GM19324 (cell line): ENCODE measurements around the gene CCDC137.

Experiments
- ATAC-seq: cut with Tn5 transposase; IDR thresholded peaks from one replicate; pipeline ENCODE4 v1.9.1; 2021; ENCODE audit warnings: mild to moderate bottlenecking, moderate library complexity; ENCODE audit not compliant: unreplicated experiment, low FRiP score

CCDC137 gene

DNA sequence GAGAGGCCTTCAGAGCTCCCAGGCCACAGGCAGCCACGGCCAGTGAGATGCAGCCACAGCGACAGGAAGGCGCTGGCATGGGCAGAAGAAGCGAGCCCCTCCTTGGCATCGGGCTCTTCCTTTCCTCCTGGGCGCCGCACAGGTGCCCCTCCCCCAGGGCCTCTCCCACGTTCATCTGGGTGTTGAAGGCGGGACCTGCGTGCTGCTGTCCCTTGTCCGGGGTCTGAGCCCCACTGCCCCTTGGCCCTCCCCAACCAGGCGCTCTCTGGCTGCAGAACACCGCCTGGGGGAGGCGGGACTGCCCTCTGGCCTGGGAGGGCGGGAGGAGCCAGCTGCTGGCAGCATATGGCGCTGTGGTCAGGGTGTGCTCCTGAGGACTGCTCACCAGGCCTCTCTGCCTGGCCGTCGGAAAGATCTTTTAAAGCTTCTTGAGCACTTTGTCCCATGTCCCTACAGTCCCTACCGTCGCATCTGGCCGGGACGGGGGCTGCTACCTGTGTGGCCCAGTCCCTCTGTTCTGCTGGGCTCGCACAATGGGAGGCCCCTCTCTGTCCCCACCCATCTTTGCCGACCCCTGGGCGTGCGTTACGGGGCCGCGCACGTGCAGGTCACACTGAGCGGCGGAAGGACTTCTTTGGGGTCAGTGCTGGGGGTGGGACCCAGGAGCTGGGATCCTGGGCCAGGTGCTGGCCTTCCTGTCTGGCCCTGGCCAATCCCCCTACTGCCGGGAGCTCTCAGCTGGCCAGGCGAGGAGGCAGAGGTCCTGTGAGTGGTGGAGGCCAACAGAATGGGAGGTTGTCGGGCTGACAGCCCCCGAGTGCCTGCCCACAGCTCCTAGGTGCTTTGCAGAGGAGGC is 47.2 kb downstream of the CCDC137 start:
- no peak for ATAC-seq

DNA sequence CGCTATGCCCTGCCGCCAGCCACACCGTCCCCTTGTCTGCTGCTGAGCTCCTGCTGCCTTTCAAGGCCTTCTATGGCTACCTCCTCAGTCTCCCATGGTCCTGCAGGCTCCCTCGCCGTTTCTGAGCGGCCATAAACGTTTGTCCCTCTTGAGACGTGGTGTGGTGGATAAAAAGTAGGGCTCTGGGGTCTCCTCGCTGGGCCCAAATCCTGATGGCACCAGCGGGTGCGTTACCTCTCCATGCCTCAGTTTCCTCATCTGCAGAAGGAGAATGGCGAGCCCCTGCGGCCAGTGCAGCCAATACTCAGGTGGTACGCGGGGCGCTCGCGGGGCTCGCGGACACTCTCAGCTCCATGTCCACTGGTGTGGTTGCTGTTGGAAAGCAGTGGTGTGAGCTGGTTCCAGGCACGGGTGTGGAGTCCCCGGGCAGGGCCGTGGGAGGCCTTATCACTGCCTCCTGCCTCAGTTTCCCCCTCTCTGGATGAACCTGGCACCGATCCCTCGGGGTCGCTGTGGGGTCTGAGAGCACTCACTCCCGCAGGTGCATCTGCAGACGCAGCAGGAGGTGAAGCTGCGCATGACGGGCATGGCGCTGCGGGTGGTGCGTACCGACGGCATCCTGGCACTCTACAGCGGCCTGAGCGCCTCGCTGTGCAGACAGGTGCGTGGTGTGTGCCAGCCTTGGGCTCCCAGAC is 48.0 kb downstream of the CCDC137 start:
- no peak for ATAC-seq

DNA sequence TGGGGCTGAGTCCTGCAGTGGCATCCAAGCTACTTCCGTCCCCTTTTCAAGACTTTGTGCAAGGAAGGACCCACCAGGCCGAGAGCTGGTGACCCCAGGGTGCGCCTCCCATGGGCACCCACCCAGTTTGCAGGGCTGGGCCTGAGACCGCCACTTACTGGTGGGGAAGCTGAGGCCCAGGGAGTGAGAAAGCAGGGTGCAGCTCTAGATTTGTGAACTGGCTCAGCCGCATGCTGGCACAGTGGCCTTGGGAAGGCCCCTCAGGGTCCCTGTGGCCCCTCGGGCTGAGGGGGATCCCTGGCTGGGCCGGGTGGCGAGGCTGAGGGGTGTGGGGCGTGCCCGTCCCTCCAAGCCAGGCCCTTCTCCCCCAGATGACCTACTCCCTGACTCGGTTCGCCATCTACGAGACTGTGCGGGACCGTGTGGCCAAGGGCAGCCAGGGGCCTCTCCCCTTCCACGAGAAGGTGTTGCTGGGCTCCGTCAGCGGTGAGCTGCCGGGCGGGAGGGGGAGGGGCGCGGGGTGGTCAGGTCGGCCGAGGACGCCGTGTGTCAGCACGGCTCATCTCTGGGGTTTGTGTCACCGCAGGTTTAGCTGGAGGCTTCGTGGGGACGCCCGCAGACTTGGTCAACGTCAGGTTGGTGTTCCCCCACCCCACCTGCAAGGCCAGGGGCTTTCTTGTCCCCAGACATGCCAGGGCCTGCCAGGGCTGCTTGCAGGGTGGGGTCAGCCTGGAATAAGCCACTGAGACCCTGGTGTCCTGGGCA is 48.8 kb downstream of the CCDC137 start:
- no peak for ATAC-seq

DNA sequence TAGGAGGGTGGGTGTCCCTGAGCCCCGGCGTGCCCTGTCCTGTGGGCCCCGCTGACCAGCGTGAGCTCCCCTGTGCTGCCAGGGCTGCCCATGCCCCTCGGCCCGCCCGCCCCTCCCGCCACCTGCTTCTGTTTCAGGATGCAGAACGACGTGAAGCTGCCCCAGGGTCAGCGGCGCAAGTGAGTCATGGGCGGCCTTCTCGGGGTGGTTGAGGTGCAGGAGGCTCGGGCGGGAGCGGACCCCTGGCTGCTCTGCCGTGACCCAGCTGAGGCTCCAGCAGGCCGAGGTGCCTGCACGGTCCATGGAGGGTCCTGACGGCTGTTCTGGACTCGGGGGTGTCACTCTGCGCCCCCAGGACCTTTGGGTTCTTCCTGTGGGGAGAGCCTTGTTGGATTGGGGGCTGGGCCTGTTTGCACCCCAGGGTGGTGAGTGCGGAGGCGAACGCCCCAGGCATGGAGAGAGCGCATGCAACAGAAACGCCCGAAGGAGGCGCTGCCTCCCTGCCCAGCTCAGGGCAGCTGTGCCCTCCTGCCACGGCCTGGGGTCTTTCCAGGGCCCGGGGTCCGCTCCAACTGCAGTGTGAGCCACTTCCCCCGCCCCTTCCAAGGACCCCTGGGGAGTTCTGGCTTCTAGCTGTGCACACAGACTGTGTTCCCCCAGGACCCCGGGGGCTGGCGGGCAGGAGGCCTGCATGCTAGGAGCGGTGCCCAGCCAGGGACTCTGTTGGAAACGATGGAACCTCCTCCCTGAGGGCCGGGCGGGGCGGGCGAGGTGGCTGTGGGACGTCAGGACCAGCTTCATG is 49.5 kb downstream of the CCDC137 start:
- ATAC-seq = no peak

DNA sequence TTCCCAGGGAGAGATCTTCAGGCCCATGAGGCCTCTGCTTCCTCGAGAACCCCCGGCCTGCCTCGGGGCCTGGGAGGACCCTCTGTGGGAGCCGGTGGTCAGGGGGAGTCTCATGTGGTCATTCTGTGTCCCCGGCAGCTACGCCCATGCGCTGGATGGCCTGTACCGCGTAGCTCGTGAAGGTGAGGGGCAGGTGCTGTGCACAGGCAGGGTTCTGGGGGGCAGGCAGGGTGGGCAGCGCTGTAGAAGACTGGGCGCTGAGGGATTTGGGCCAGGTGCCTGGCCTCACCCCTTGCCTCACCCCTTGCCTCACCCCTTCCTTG is 50.1 kb downstream of the CCDC137 start:
- ATAC-seq = no peak

DNA sequence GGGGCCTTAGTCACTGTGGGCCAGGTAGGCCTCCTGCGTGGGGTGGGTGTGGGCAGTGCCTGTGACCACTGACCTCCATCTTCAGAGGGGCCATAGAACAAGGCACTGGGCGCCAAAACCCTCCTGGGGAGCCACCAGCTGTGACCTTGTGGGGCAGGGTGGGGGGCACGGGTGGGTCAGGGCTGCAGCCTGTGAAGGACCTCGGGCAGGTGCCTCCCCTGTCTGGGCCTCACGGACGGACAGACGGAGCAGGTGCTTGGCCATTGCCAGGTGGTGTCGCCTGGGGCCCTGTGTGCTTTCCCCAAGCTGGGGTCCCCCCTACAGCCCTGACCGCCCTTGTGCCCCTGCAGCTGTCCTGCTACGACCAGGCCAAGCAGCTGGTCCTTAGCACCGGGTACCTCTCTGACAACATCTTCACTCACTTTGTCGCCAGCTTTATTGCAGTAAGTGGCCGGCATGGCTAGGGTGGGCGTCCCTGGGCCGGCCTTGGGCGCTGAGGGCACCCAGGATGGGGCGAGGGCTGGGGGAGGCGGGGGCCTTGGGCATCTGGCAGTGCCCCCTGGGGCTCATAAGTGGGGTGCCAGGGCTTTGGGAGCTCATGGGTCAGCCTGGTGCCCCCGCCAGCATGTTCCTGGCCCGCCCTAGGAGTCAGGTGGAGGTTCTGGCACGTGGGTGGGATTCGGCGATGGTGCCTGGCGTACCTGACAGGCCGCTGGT is 50.7 kb downstream of the CCDC137 start:
- ATAC-seq = no peak

DNA sequence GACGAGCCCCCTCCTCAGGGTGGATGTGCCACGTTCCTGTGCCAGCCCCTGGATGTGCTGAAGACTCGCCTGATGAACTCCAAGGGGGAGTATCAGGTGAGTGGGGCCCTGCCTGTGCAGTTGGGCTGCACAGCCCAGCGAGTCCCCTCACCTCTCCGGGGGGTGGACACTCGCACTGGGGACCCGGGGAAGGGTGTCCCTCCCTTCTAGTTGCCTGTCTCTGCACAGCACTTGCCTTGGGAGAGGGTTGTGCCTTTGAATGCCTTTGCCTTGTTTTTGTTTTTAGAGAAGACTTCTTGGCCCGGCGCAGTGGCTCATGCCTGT is 51.2 kb downstream of the CCDC137 start:
- ATAC-seq = no peak

DNA sequence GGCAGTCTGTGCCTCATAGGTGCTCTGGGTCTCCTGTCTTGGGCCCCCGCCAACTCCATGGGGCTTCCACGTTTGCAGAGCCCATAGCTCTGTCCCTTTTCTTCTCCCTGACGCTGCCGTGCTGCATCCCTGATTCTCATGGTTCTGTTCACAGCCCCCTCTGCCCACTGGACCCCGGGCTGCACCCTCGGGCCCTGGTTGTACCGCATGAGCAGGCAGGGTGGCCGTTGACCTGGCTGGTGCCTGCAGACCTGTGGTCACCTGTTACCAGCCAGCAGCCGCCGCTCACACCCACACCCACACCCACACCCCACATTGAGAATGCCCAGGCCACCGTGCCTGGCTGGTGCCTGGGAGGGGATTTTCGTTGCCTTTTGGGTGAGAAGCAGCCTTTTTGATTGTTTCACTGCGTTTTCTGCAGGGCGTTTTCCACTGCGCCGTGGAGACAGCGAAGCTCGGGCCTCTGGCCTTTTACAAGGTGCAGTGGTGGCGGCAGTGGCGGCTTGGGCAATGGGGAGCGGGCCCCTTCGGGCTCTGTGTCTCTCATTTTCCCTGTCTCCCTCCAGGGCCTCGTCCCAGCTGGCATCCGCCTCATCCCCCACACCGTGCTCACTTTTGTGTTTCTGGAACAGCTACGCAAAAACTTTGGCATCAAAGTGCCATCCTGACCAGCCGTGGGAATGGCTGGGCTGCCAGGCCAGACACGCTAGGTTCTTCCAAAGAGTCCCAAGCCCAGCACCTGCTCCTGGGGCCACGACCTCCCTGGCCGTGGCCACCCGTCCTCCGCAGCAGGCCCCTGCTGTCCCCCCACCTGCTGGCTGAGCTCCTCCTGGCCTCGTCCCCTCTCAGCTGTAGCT is 53.1 kb downstream of the CCDC137 start:
- ATAC-seq = no peak

DNA sequence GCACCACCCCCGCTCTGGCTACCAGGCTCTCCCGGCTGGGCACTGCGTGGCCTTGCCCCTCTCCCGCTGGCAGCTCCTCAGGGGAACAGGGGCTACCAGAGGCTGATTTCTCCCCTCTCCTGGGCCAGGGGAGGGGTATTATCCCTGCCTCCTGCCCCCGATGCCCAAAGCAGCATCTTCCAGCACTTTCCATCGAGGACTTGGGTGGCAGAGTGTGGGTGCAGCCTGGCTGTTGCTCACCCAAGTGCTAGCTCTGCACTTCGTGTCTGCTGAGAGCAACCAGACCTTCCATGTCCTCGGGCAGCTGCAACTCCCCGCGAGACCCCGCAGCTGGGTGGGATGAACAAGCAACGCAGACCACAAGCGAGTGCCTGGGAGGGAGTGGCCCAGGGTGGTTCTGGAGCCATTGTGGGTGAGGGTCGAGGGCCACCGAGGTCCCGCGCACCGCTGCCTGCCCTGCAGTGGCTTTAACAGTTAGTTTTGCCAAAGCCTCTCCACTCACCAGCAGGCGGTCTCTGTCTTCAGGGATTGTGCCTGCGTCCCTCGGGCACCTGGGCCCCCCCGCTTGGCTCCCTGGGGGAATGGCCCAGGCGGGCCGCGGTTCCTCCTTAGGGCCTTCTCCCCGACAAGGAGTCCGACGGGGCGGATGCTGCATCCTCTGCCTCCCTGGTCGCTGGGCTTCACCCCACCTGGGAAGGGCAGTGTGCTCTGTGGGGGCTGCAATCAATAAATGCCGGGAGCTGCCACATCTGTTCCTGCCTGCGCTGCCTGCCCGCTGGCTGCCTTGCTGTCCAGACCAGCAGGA is 53.9 kb downstream of the CCDC137 start:
- ATAC-seq = no peak

DNA sequence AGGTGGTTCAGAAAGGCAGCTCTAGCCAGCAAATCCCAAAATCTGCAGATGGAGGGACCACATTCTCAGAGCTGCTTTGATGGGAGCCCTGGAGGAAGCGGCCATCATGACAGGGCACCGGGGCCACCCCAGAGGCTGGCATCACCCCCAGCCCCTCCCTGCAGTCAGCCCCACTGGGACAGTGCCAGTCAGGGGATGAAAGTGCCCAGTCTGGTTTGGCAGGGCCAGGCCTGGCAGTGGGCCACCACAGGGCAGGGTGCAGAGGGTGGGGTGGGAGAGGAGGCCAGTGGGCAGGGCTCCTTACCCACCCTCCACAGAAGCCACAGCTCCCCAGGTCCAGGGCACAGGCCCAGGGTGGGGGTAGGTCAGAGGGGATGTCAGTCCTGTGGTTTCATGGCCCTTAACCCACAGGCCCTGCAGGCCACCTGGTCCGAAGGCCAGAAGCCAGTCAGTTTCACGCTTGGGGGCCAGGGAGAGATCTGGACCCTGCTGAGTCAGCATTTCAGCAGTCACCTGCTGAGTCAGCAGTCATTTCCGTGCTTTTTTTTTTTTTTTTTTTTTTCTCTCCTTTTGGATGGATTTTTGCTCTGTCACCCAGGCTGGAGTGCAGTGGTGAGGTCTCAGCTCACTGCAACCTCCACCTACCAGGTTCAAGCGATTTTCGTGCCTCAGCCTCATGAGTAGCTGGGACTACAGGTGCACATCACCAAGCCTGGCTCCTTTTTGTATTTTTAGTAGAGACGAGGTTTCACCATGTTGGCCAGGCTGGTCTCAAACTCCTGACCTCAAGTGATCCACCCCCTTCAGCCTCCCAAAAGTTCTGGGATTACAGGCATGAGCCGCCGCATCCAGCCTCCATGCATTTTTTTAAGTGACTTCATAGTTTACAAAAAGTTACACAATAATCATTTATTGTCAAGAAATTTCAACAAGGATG is 55.9 kb downstream of the CCDC137 start:
- no peak for ATAC-seq
